B cell (primary cell): ENCODE results near the gene ACAD10. TPM values are rescaled to one million over a fixed set of nuclear protein-coding genes. Genes with fewer than 3 reads are reported as not detected.
"Not testable (repeated sequence)": the region's sequence is repeated elsewhere in the genome, so short reads cannot be mapped to it uniquely, and the experiment has no call there.

Source experiments
- ATAC-seq: fragments of 200-7000 bp; cut with Tn5 transposase; one replicate; pipeline ENCODE4 v1.10.0; 2021; ENCODE audit warnings: low read depth, mild to moderate bottlenecking, moderate number of reproducible peaks, moderate library complexity
- CTCF ChIA-PET: fragments of 350-600 bp; sonication (Branson Sonifier 250); formaldehyde crosslinking; loops from one replicate; lab custom pipeline; 2021; ENCODE audit warnings: antibody characterized with exemption, inconsistent platforms; lab: Charles Lee
- POLR2A ChIA-PET: fragments of 350-600 bp; sonication (Branson Sonifier 250); formaldehyde crosslinking; loops from one replicate; lab custom pipeline; 2021; ENCODE audit warnings: antibody characterized with exemption; lab: Charles Lee
- DNase-seq: peaks from one replicate; pipeline ENCODE4 v3.0.0; 2013
- H2AFZ ChIP-seq: 2 replicates; pipeline ENCODE4 v1.6.1; 2012; ENCODE audit warnings: mild to moderate bottlenecking, low read depth, low read length; ENCODE audit not compliant: insufficient read depth, poor library complexity, severe bottlenecking
- H3K27ac ChIP-seq, 2 donors: 1 replicate in 1 of 2; 2 replicates in 1 of 2; pipeline ENCODE4 v1.5.1; 2012 to 2013; ENCODE audit warnings: low read length in 2 of 2, mild to moderate bottlenecking in 2 of 2, moderate library complexity in 1 of 2
- H3K27me3 ChIP-seq, 4 experiments: fragments of 200-600 bp in 1 of 4; sonication (generic) in 1 of 4; replicated peaks in 1 of 4; 1 replicate in 2 of 4; 2 replicates in 2 of 4; pipeline versions ENCODE4 v1.6.1 to v1.7.0; 2013 to 2016; ENCODE audit warnings: low read length in 3 of 4, mild to moderate bottlenecking in 2 of 4, mixed read lengths in 1 of 4, moderate library complexity in 1 of 4; ENCODE audit not compliant: insufficient read depth in 4 of 4, control insufficient read depth in 3 of 4; ENCODE audit errors: control extremely low read depth in 1 of 4
- H3K36me3 ChIP-seq, 2 experiments: replicated peaks in 1 of 2; 1 replicate in 1 of 2; 2 replicates in 1 of 2; pipeline versions ENCODE4 v1.6.1 to v1.7.1; 2013; ENCODE audit warnings: low read length in 1 of 2; ENCODE audit not compliant: insufficient read depth in 2 of 2, control insufficient read depth in 1 of 2; ENCODE audit errors: control extremely low read depth in 1 of 2, extremely low read depth in 1 of 2
- H3K4me1 ChIP-seq, 2 donors: fragments of 200-600 bp in 1 of 2; sonication (generic) in 1 of 2; 1 replicate in 1 of 2; 2 replicates in 1 of 2; pipeline versions ENCODE4 v1.5.1 to v1.6.1; 2013 to 2017; ENCODE audit warnings: low read length in 2 of 2; ENCODE audit not compliant: control insufficient read depth in 2 of 2, insufficient read depth in 2 of 2
- H3K4me2 ChIP-seq: replicated peaks from 2 replicates; pipeline ENCODE3; 2012; ENCODE audit warnings: mild to moderate bottlenecking, low read depth, low read length; ENCODE audit not compliant: poor library complexity, severe bottlenecking
- H3K4me3 ChIP-seq, 5 experiments: fragments of 200-600 bp in 1 of 5; sonication (generic) in 1 of 5; 1 replicate in 3 of 5; 2 replicates in 2 of 5; pipeline versions ENCODE4 v1.5.1 to v1.7.0; 2011 to 2016; ENCODE audit warnings: low read length in 4 of 5, mild to moderate bottlenecking in 4 of 5, low read depth in 2 of 5, control low read depth in 1 of 5, moderate library complexity in 1 of 5; ENCODE audit not compliant: insufficient read depth in 1 of 5; ENCODE audit errors: control extremely low read depth in 1 of 5, extremely low read depth in 1 of 5
- H3K79me2 ChIP-seq: fragments of 200-600 bp; sonication (generic); one replicate; pipeline ENCODE4 v1.6.0; 2016; ENCODE audit warnings: low read length; ENCODE audit not compliant: control insufficient read depth, insufficient read depth
- H3K9ac ChIP-seq: fragments of 200-600 bp; sonication (generic); 2 replicates; pipeline ENCODE4 v1.6.1; 2017; ENCODE audit warnings: mild to moderate bottlenecking, low read length, moderate library complexity
- H3K9me3 ChIP-seq, 3 donors: one replicate each; pipeline versions ENCODE4 v1.6.1 to v1.7.1; 2013; ENCODE audit warnings: low read length in 2 of 3; ENCODE audit not compliant: control insufficient read depth in 2 of 3, insufficient read depth in 1 of 3; ENCODE audit errors: control extremely low read depth in 1 of 3
- H4K20me1 ChIP-seq: 2 replicates; pipeline ENCODE4 v1.6.0; 2012; ENCODE audit warnings: mild to moderate bottlenecking, low read length; ENCODE audit not compliant: insufficient read depth, control insufficient read depth, poor library complexity, severe bottlenecking
- H3K27ac Mint-ChIP-seq: one replicate; pipeline ENCODE4 v1.8.0; 2021; ENCODE audit warnings: mixed read lengths
- H3K27me3 Mint-ChIP-seq: one replicate; pipeline ENCODE4 v1.8.0; 2021; ENCODE audit warnings: mixed read lengths
- H3K4me1 Mint-ChIP-seq: one replicate; pipeline ENCODE4 v1.8.0; 2021; ENCODE audit warnings: mixed read lengths
- H3K4me3 Mint-ChIP-seq: one replicate; pipeline ENCODE4 v1.8.0; 2021; ENCODE audit warnings: mixed read lengths
- H3K9me3 Mint-ChIP-seq: one replicate; pipeline ENCODE4 v1.8.0; 2022; ENCODE audit warnings: mixed read lengths; ENCODE audit not compliant: insufficient read depth
- CTCF ChIP-seq: fragments of 200-600 bp; IDR thresholded peaks from one replicate; pipeline ENCODE4 v1.8.0; 2022; ENCODE audit warnings: antibody characterized with exemption, mild to moderate bottlenecking
- EZH2 ChIP-seq: IDR thresholded peaks from 2 replicates; pipeline ENCODE4 v1.6.1; 2012; ENCODE audit warnings: borderline replicate concordance, low read depth, mild to moderate bottlenecking, moderate library complexity, low read length; ENCODE audit not compliant: insufficient read depth, poor library complexity, severe bottlenecking
- WGBS: methylation state at CpG from one replicate; pipeline ENCODE4 v1.1.5; 2013; ENCODE audit warnings: missing lambda C conversion rate; ENCODE audit not compliant: insufficient coverage; 5-methylcytosine and 5-hydroxymethylcytosine counted together
- intact Hi-C: fragments of 100-400 bp; cut with micrococcal nuclease; formaldehyde crosslinking; loops from one replicate; pipeline ENCODE4 v1.10.0; 2022
- polyA plus RNA-seq: library from polyadenylated mRNA; depleted of rRNA; stranded (reverse); fragments of >200 nt; gene quantifications from 2 replicates; pipeline ENCODE4 v1.2.3, GENCODE V29; 2012
- total RNA-seq, 2 donors: library from RNA; stranded (reverse); fragments of 120-200 nt in 1 of 2; gene quantifications; 1 replicate in 1 of 2; 2 replicates in 1 of 2; pipeline versions ENCODE4 v1.2.3 to v1.2.4, GENCODE V29; 2013 to 2022

ACAD10 gene
- total and polyA plus RNA-seq, 2 donors (not counting 1 experiment from before 2014, with no cell fraction given) = 38.1 to 48.6 TPM

GRCh38 chr12:111732786-111733185 is 46.9 kb downstream of the ACAD10 start:
- peaks cover 0 to 12% of the 10 kb centered on the region in 2 donors for H3K4me1 ChIP-seq
- peaks cover 12 to 32% of the 10 kb centered on the region in 2 experiments for H3K36me3 ChIP-seq
- H3K79me2 ChIP-seq = no peaks in the 10 kb centered on the region
- TF ChIP-seq CTCF = no peak
- no peak for TF ChIP-seq EZH2
- H2AFZ ChIP-seq = no peak overlapping the region
- Mint-ChIP-seq H3K4me3 (no peak overlapping the region), H3K27me3 (no peaks in the 10 kb centered on the region), H3K27ac (no peak overlapping the region), H3K4me1 (peaks cover 11% of the 10 kb centered on the region), H3K9me3 (no peaks in the 10 kb centered on the region)
- no peaks in the 10 kb centered on the region for H3K9me3 ChIP-seq
- H3K4me2 ChIP-seq = no peak overlapping the region
- H4K20me1 ChIP-seq = no peaks in the 10 kb centered on the region
- POLR2A ChIA-PET = no interaction called here
- no peak overlapping the region for H3K9ac ChIP-seq
- intact Hi-C loops = no loop called here
- DNase-seq (no peak), ATAC-seq (no peak)
- no peak overlapping the region for H3K27ac ChIP-seq
- no peaks in the 10 kb centered on the region for H3K27me3 ChIP-seq
- no peak overlapping the region for H3K4me3 ChIP-seq
- 98% methylated on average over 4 of the region's 4 CpGs for WGBS
- CTCF ChIA-PET = interaction anchor here (1.2 kb wide), 1 partner anchor 20 kb away, joined by 3 read pairs; no protein-coding TSS in a partner anchor

- Histone ChIP-seq H3K9me3 (no peaks in the 10 kb centered on the region), H4K20me1 (no peaks in the 10 kb centered on the region), H3K79me2 (no peaks in the 10 kb centered on the region), H3K4me2 (no peak overlapping the region), H3K9ac (no peak overlapping the region), H3K36me3 (peaks cover 14 to 37% of the 10 kb centered on the region in 2 experiments), H2AFZ (no peak overlapping the region), H3K27me3 (no peaks in the 10 kb centered on the region), H3K4me1 (peaks cover 0 to 12% of the 10 kb centered on the region in 2 donors), H3K27ac (no peak overlapping the region), H3K4me3 (no peak overlapping the region)
- ChIA-PET POLR2A (no interaction called here), CTCF (interaction anchor here (1.2 kb wide), 1 partner anchor 19 kb away, joined by 3 read pairs; no protein-coding TSS in a partner anchor)
- Mint-ChIP-seq H3K27ac (no peak overlapping the region), H3K9me3 (no peaks in the 10 kb centered on the region), H3K4me1 (peaks cover 11% of the 10 kb centered on the region), H3K4me3 (no peak overlapping the region), H3K27me3 (no peaks in the 10 kb centered on the region)
- intact Hi-C loops = no loop called here
- ATAC-seq = no peak
- 89% methylated on average over 7 of the region's 8 CpGs for WGBS
- TF ChIP-seq EZH2 (no peak), CTCF (no peak)
- DNase-seq = no peak
These were observed 47.6 kb downstream of the ACAD10 start for GRCh38 chr12:111733340-111733915.

- H3K9ac ChIP-seq, H3K4me1 ChIP-seq, POLR2A ChIA-PET, H3K27me3 Mint-ChIP-seq, DNase-seq, H3K4me3 Mint-ChIP-seq, H3K27ac ChIP-seq, H3K9me3 Mint-ChIP-seq, H4K20me1 ChIP-seq, intact Hi-C loops, H3K4me2 ChIP-seq, H3K27ac Mint-ChIP-seq, H3K4me3 ChIP-seq, H3K4me1 Mint-ChIP-seq, H3K79me2 ChIP-seq, H3K27me3 ChIP-seq, H2AFZ ChIP-seq, H3K9me3 ChIP-seq, CTCF ChIA-PET, ATAC-seq: not testable (repeated sequence)
- H3K36me3 ChIP-seq = peaks cover 4 to 29% of the 10 kb centered on the region in 2 experiments
- 99% methylated on average over 9 of the region's 9 CpGs for WGBS
These were observed 53.7 kb downstream of the ACAD10 start for GRCh38 chr12:111739524-111739923.
